ENCODE measurements around the gene UMOD. TPM values are rescaled to one million over a fixed set of nuclear protein-coding genes. Genes with fewer than 3 reads are reported as not detected.
A peak's percentile ranks its signal among the peaks of the same experiment; 100 is the strongest.

UMOD gene
- total and polyA plus RNA-seq, 4 donors = not detected

GRCh38 chr16:20393801-20394577 lies 41.5 kb upstream of the UMOD start:
- no peak for TF ChIP-seq ZBTB33 (IDR thresholded peaks at IDR 0.05)
- peak; percentile 89 for TF ChIP-seq NR2F2 (IDR thresholded peaks at IDR 0.05)
- TF ChIP-seq RXRA (IDR thresholded peaks at IDR 0.05) = peak; percentile 32 to 42
- TF ChIP-seq HNF4G (IDR thresholded peaks at IDR 0.05) = no peak
- no peak for TF ChIP-seq GABPA (IDR thresholded peaks at IDR 0.05 in 1 of 2, conservative IDR thresholded peaks at IDR 0.05 in 1 of 2)
- peak; percentile 47 for TF ChIP-seq SP1 (IDR thresholded peaks at IDR 0.05)
- no peak for TF ChIP-seq JUND (IDR thresholded peaks at IDR 0.05)
- TF ChIP-seq MAX (IDR thresholded peaks at IDR 0.05) = no peak
- peak; percentile 55 to 58 for TF ChIP-seq HNF4A (conservative IDR thresholded peaks at IDR 0.05)
- TF ChIP-seq CTCF (IDR thresholded peaks at IDR 0.05; ENCODE audit: low read depth, low read length, missing input control) = no peak
- TF ChIP-seq YY1 (IDR thresholded peaks at IDR 0.05) = peak; percentile 49
- no peak for TF ChIP-seq REST (IDR thresholded peaks at IDR 0.05)
- no peak for TF ChIP-seq FOXA2 (IDR thresholded peaks at IDR 0.05)
- no peak for TF ChIP-seq EGR1 (IDR thresholded peaks at IDR 0.05; ENCODE audit: low read depth in 2 of 2)
- TF ChIP-seq FOXA1 (IDR thresholded peaks at IDR 0.05) = no peak
- TF ChIP-seq ATF3 (IDR thresholded peaks at IDR 0.05) = no peak
- TF ChIP-seq RAD21 (IDR thresholded peaks at IDR 0.05) = peak in 1 of 2 donors; percentile 35
- no peak for TF ChIP-seq TAF1 (conservative IDR thresholded peaks at IDR 0.05)
- DNase-seq (ENCODE audit: low spot score) = no peak
- H3K9me3 ChIP-seq (ENCODE audit: control insufficient read depth in 4 of 4, low read length in 3 of 4) = no peaks in the 10 kb centered on the region
- peak overlapping the region; percentile 50 to 52 for H3K27ac ChIP-seq (ENCODE audit: low read depth in 1 of 2, low read length in 2 of 2)
- whole genome bisulfite sequencing = 36% methylated on average over 2 of the region's 2 CpGs
- H3K36me3 ChIP-seq (ENCODE audit: control insufficient read depth in 4 of 4, insufficient read depth in 3 of 4, low read depth in 1 of 4, low read length in 3 of 4) = no peaks in the 10 kb centered on the region
- H3K27me3 ChIP-seq (ENCODE audit: control insufficient read depth in 4 of 4, insufficient read depth in 4 of 4, low read length in 3 of 4) = no peaks in the 10 kb centered on the region
- peak overlapping the region in 1 of 2 donors; percentile 2 for H3K9ac ChIP-seq (ENCODE audit: low read depth in 1 of 2, low read length in 2 of 2)
- peaks cover 0 to 18% (median 7%) of the 10 kb centered on the region in 4 donors for H3K4me1 ChIP-seq (ENCODE audit: control insufficient read depth in 4 of 4, insufficient read depth in 4 of 4, low read length in 3 of 4)
- H3K4me3 ChIP-seq (ENCODE audit: low read depth in 1 of 3, low read length in 3 of 3) = no peak overlapping the region

All from liver (tissue), 9 donors.